SHP77 treated with DMSO at 0.1 percent for 48 hours (cell line): Measurements from ENCODE around the gene SPECC1L.
"Not testable (repeated sequence)": the region's sequence is repeated elsewhere in the genome, so short reads cannot be mapped to it uniquely, and the experiment has no call there.

Experiments
- DNase-seq: peaks from one replicate; lab custom pipeline; 2025; lab: John Stamatoyannopoulos, UW

The SPECC1L gene, protein sequence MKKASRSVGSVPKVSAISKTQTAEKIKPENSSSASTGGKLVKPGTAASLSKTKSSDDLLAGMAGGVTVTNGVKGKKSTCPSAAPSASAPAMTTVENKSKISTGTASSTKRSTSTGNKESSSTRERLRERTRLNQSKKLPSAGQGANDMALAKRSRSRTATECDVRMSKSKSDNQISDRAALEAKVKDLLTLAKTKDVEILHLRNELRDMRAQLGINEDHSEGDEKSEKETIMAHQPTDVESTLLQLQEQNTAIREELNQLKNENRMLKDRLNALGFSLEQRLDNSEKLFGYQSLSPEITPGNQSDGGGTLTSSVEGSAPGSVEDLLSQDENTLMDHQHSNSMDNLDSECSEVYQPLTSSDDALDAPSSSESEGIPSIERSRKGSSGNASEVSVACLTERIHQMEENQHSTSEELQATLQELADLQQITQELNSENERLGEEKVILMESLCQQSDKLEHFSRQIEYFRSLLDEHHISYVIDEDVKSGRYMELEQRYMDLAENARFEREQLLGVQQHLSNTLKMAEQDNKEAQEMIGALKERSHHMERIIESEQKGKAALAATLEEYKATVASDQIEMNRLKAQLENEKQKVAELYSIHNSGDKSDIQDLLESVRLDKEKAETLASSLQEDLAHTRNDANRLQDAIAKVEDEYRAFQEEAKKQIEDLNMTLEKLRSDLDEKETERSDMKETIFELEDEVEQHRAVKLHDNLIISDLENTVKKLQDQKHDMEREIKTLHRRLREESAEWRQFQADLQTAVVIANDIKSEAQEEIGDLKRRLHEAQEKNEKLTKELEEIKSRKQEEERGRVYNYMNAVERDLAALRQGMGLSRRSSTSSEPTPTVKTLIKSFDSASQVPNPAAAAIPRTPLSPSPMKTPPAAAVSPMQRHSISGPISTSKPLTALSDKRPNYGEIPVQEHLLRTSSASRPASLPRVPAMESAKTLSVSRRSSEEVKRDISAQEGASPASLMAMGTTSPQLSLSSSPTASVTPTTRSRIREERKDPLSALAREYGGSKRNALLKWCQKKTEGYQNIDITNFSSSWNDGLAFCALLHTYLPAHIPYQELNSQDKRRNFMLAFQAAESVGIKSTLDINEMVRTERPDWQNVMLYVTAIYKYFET

GRCh38 chr22:24270556-24271385 lies at the start of gene SPECC1L:
Gene SPECC1L (plus strand): TSS chr22:24270831. CDS start chr22:24302232, 31,401 bp downstream.
- DNase-seq: peak; percentile 67

DNA sequence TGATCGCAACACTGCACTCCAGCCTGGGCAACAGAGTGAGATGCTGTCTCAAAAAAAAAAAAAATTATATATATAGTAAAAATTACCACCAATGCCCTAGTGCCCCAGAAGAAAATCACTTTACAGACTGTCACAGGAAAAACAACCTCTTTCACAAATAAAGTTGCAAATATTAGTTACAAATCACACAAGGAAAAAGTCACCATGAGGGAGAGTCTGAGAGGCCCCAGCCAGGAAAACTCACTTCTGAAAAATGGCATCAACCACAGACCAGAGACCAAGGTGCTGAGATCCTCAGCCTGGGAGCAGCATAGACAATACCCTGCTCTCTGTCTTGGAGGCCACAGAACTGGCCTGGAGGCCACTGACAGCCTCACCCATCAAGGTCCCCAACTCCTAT lies 46.2 kb upstream of the SPECC1L start:
- DNase-seq: no peak

GRCh38 chr22:24225044-24225601 lies 45.5 kb upstream of the SPECC1L start:
- DNase-seq: no peak

GRCh38 chr22:24225951-24226350 lies 44.7 kb upstream of the SPECC1L start:
- DNase-seq: no peak

DNA sequence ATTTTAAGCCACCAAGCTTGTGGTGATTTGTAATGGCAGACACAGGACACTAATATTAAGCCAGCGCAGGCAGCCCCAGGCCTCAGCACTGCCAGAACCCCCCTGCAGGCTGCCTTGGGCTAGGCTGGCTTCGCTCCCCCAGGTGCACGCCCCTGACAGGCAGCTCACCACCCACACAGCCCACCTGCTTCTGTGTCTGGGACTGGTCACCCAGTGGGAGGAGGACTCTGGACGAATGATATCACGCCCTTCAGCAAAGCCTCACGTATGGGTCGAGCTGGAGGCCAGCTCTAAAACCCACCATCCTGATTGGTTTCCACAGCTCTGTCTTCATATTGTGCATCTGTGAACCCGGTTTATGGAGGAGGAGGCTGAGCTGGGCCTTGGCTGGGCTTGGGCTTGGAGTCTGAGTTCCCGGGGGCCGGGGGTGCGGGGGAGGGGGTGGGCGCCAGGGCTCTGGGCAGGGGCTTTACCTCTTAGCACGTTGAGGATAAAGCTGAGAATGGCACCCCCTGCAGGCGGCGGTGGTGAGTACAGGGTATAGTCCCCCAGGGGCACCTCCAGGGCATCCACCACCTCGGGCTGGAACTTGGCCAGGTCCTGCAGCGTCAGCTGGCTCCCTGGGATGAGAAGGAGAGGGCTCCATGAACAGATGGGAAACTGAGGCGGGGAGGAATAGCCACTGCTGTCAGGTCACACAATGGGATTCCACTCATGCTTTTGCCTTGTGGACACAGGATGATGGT lies 39.5 kb upstream of the SPECC1L start:
- peak; percentile 7 for DNase-seq

DNA sequence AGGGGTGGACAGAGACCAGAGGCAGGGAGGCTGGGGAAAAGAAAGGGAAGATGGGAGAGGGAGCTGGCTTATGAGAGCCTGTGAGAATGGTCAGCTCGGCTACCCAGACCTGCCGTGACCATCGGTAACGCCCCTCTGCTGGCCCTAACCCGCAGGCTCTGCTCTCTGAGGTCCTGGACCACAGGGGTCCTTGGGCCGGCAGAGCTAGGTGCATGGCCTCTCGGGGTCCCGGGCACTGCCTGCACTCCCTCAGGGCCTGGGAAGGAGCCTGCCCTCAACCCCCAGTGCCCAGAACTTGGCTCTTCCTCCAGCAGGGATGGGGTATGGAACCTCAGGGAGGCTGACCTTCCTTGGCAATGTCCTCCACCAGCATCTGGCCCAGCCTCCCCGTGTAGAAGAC lies 38.9 kb upstream of the SPECC1L start:
- no peak for DNase-seq

GRCh38 chr22:24232124-24232523 lies 38.5 kb upstream of the SPECC1L start:
- DNase-seq: no peak

GRCh38 chr22:24232725-24233124 lies 37.9 kb upstream of the SPECC1L start:
- no peak for DNase-seq

DNA sequence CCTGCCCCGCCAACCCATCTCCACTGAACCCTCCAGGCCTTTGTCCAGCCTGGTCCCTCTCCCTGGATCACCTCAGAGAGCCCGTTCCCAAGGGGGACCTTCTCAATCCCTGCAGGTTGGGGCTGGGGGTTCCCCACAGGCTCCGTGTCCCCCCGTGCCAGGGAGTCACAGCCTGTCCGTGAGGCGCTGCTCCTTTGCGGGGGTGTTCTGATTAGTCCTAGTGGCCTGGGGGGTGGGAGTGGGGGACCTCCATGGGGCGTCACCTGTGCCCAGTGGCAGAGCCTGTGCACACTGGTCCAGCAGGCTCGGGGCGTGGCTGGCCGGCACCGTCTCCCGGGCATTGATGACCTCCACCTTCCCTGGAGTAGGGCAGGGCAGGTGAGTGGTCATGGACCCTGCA lies 37.4 kb upstream of the SPECC1L start:
- no peak for DNase-seq

DNA sequence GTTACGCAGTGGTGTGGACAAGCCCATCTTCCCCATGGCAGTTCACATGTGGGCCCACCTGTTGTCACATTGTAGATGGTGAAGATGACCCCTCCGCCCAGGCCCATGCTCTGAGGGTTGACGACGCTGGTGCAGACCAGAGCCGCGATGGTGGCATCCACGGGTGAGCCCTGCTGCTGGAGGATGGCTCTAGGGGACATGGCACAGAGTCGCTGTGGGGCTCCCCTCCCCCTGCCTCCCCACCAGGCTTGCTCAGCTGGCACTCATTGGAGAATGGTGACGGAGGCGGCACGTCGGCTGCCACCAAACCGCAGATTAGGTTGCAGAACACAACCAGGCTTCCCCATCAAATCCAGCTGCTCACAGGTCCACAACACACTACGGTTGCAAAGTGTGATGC lies 36.8 kb upstream of the SPECC1L start:
- no peak for DNase-seq

- DNase-seq: no peak
Observed at GRCh38 chr22:24235315-24235714, 35.3 kb upstream of the SPECC1L start.

GRCh38 chr22:24236656-24237055 lies 34.0 kb upstream of the SPECC1L start:
- no peak for DNase-seq

GRCh38 chr22:24238101-24238694 lies 32.4 kb upstream of the SPECC1L start:
- DNase-seq: not testable (repeated sequence)

DNA sequence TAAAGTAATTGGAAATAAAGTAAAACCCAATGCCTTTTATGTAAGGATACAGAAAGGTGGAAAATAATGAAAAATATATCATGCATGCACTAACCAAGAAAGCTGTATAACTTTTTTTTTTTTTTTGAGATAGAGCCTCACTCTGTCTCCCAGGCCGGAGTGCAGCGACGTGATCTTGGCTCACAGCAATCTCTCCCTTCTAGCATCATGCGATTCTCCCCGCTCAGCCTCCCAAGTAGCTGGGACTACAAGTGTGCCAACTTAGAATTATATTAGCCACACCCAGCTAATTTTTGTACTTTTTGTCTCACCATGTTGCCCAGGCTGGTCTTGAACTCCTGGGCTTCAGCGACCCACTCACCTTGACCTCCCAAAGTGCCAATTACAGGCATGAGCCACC lies 30.2 kb upstream of the SPECC1L start:
- DNase-seq: no peak

GRCh38 chr22:24240985-24241692 lies 29.5 kb upstream of the SPECC1L start:
- not testable (repeated sequence) for DNase-seq

DNA sequence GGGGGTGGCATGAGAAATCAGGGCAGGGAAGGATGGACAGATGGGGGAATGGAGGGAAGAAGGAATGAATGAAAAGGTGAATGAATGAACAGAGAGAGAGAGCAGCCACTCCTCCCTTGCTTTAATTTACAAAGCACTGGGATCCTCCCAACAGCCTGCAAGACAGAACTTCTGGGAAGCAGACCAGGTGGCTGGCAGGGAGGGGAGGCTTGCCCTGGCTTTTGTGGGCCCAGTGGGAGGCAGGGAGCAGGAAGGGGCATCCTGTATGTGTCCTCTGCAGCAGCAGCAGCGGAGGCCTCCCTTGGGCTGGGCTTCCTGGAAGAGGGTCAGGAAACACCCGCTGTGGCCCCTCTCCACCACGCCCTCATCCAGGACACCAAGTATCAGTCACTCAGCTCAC lies 27.2 kb upstream of the SPECC1L start:
- DNase-seq: not testable (repeated sequence)

DNA sequence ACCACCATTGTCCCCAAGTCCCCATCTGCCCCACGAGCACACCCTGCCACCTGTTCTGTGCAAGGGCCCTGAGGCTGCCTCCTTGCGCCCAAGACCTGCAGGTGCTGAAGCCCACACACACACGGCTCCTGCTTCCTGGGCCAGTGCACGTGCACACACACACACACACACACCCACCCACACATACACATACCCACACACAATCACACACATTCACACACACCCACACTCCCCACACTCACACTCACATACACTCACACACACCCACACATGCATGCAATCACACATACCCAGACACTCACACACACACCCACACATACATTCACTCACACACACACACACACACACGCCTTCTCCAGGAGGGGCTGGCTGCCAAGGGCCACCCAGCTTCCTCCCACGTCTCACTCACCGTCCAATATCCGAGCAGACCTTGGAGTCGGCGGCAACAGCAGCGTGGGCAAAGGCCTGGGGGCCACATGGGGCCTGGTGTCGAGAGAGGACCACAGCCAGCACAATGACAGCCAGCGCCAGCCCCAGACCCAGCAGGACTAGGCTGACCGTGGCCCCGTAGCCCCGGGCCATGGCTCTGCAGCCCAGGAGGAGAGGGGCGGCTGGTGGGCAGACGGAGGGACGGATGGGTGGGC lies 26.4 kb upstream of the SPECC1L start:
- no peak for DNase-seq

DNA sequence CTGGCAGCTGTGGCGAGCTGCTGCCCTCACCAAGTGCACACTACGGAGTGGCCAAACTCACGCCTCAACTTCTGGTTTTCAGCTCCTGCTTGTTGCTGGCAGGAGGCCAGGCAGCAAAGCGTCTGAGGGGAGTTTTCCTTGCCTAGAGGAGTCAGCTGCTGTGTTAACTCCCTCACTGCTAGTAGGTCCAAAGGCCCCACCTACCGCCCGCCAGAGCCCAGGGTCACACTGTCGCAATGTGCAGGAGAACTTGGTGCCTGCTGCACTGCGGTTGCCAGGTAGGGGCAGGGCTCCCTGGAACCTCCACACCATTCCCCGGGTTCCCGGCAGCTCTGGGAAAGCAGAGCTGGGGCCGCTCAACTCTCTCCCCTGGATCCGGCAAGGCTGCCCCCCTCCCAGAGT lies 25.6 kb upstream of the SPECC1L start, which contains the start of gene GGT5:
Gene GGT5, minus strand, starts transcription at position 53 of the 402 bp plus-strand sequence. CDS start 357 bp downstream, outside the sequence.
- not testable (repeated sequence) for DNase-seq
